Endodermal cell (in vitro differentiated cells): ENCODE results near the gene PLCB1. TPM values are rescaled to one million over a fixed set of nuclear protein-coding genes. Genes with fewer than 3 reads are reported as not detected.

Source experiments
- DNase-seq: peaks from one replicate; pipeline ENCODE4 v3.0.0-alpha.2; 2017
- H3K27ac ChIP-seq: 2 replicates; pipeline ENCODE4 v1.5.1; 2013; ENCODE audit warnings: mild to moderate bottlenecking, low read depth, low read length, moderate library complexity
- H3K27me3 ChIP-seq: 2 replicates; pipeline ENCODE4 v1.6.1; 2013; ENCODE audit warnings: mild to moderate bottlenecking, low read length, moderate library complexity; ENCODE audit not compliant: insufficient read depth, control insufficient read depth, poor library complexity, severe bottlenecking
- H3K36me3 ChIP-seq: 2 replicates; pipeline ENCODE4 v1.7.0; 2013; ENCODE audit warnings: mild to moderate bottlenecking, low read length, moderate library complexity; ENCODE audit not compliant: control insufficient read depth, insufficient read depth
- H3K4me1 ChIP-seq: one replicate; pipeline ENCODE4 v1.7.0; 2013; ENCODE audit warnings: low read length; ENCODE audit not compliant: control insufficient read depth, insufficient read depth
- H3K4me3 ChIP-seq: 2 replicates; pipeline ENCODE4 v1.5.1; 2013; ENCODE audit warnings: mild to moderate bottlenecking, low read length, moderate library complexity
- H3K9ac ChIP-seq: 2 replicates; pipeline ENCODE4 v1.6.1; 2013; ENCODE audit warnings: mild to moderate bottlenecking, low read length, moderate library complexity; ENCODE audit not compliant: poor library complexity, severe bottlenecking; ENCODE audit errors: extremely low read depth
- H3K9me3 ChIP-seq: 2 replicates; pipeline ENCODE4 v1.6.1; 2013; ENCODE audit warnings: mild to moderate bottlenecking, low read length, moderate library complexity; ENCODE audit not compliant: control insufficient read depth
- H3K27ac Mint-ChIP-seq: 2 replicates; pipeline ENCODE4 v1.8.0; 2020; ENCODE audit warnings: mixed read lengths
- H3K27me3 Mint-ChIP-seq: 2 replicates; pipeline ENCODE4 v1.8.0; 2021; ENCODE audit warnings: mild to moderate bottlenecking, mixed read lengths; ENCODE audit not compliant: insufficient read depth
- H3K36me3 Mint-ChIP-seq: 2 replicates; pipeline ENCODE4 v1.8.0; 2020; ENCODE audit warnings: low read depth, mixed read lengths
- H3K4me1 Mint-ChIP-seq: 2 replicates; pipeline ENCODE4 v1.8.0; 2020; ENCODE audit warnings: mixed read lengths
- H3K4me3 Mint-ChIP-seq: 2 replicates; pipeline ENCODE4 v1.8.0; 2020; ENCODE audit warnings: mild to moderate bottlenecking, moderate library complexity, mixed read lengths
- H3K9me3 Mint-ChIP-seq: 2 replicates; pipeline ENCODE4 v1.8.0; 2020; ENCODE audit warnings: mild to moderate bottlenecking, mixed read lengths
- WGBS, 2 experiments: methylation state at CpG; one replicate each; pipeline versions ENCODE4 v1.1.5 to v1.1.7; 2013; ENCODE audit warnings: missing lambda C conversion rate in 2 of 2, mixed read lengths in 1 of 2; ENCODE audit not compliant: insufficient coverage in 1 of 2, insufficient read length in 1 of 2; 5-methylcytosine and 5-hydroxymethylcytosine counted together
- total RNA-seq, 2 donors: library from RNA; stranded (reverse); fragmentation: NEBNext Ultra II Directional in 1 of 2; extraction: Animal tissue kit (Norgen Biotek cat#: 25700) in 1 of 2; gene quantifications; 2 replicates in 1 of 2; 3 replicates in 1 of 2; pipeline ENCODE4 v1.2.1, GENCODE V29; 2021
- TF ChIP-seq, protein P1 (sequence below): fragments of 200-600 bp; sonication (generic); conservative IDR thresholded peaks from 2 replicates; pipeline ENCODE4 v1.5.0; 2021; ENCODE audit warnings: antibody characterized with exemption, mild to moderate bottlenecking

The PLCB1 gene
- total RNA-seq, 2 donors from 2014 or later = 15.3 to 16.5 TPM

DNA sequence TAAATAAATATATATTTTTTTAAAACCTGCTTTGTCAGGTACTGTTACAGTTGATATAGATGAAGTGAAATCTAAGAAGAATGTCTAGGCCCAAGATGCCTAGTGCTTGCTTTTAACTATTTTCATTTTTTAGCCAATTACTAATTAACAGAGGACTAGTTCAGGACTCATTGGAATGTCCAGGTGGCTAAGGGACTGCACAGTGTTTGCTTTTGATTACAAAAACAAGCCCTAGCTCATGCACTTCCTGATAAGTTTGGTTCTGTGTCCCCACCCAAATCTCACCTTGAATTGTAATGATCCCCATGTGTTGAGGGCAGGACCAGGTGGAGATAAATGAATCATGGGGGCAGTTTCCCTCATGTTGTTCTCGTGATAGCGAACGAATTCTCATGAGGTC is 417.1 kb downstream of the PLCB1 start:
- no peaks in the 10 kb centered on the region for H3K36me3 Mint-ChIP-seq
- no peak overlapping the region for H3K4me3 Mint-ChIP-seq
- DNase-seq = no peak
- peaks cover 4% of the 10 kb centered on the region for H3K27me3 Mint-ChIP-seq
- H3K9me3 Mint-ChIP-seq = no peaks in the 10 kb centered on the region
- Histone ChIP-seq H3K4me1 (no peaks in the 10 kb centered on the region), H3K9me3 (no peaks in the 10 kb centered on the region), H3K27ac (no peak overlapping the region), H3K27me3 (no peaks in the 10 kb centered on the region), H3K4me3 (no peak overlapping the region), H3K9ac (no peak overlapping the region), H3K36me3 (no peaks in the 10 kb centered on the region)
- H3K4me1 Mint-ChIP-seq = no peaks in the 10 kb centered on the region
- TF ChIP-seq, protein P1, sequence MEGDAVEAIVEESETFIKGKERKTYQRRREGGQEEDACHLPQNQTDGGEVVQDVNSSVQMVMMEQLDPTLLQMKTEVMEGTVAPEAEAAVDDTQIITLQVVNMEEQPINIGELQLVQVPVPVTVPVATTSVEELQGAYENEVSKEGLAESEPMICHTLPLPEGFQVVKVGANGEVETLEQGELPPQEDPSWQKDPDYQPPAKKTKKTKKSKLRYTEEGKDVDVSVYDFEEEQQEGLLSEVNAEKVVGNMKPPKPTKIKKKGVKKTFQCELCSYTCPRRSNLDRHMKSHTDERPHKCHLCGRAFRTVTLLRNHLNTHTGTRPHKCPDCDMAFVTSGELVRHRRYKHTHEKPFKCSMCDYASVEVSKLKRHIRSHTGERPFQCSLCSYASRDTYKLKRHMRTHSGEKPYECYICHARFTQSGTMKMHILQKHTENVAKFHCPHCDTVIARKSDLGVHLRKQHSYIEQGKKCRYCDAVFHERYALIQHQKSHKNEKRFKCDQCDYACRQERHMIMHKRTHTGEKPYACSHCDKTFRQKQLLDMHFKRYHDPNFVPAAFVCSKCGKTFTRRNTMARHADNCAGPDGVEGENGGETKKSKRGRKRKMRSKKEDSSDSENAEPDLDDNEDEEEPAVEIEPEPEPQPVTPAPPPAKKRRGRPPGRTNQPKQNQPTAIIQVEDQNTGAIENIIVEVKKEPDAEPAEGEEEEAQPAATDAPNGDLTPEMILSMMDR = no peak
- no peak overlapping the region for H3K27ac Mint-ChIP-seq
- 85 to 95% methylated on average over 3 of the region's 3 CpGs for WGBS, 2 experiments

DNA sequence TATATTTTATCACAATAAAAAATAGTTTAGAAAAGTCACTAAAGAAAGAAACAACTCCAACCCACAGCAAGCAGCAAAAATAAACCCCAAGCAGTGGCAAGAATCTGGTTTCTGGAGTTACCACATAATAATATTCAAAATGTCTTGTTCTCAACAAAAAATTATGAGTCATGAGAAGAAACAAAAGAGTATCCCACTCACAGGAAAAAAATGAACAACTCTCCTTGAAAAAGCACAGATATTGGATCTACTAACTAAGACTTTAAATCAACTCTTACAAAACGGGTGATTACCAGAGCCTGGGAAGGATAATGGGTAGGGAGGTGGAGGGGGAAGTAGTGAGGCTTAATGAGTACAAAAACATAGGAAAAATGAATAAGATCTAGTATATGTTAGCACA is 425.6 kb downstream of the PLCB1 start:
- Histone ChIP-seq H3K27ac (no peak overlapping the region), H3K9ac (no peak overlapping the region), H3K27me3 (no peaks in the 10 kb centered on the region), H3K9me3 (peaks cover 7% of the 10 kb centered on the region), H3K4me3 (no peak overlapping the region), H3K4me1 (no peaks in the 10 kb centered on the region), H3K36me3 (no peaks in the 10 kb centered on the region)
- 100% methylated on average over 1 of the region's 1 CpG; no CpG with 5 or more reads in 1 of the 2 experiments for WGBS, 2 experiments
- no peaks in the 10 kb centered on the region for H3K4me1 Mint-ChIP-seq
- TF ChIP-seq, protein P1 = no peak
- H3K27me3 Mint-ChIP-seq = no peaks in the 10 kb centered on the region
- no peak overlapping the region for H3K4me3 Mint-ChIP-seq
- peaks cover 2% of the 10 kb centered on the region for H3K36me3 Mint-ChIP-seq
- peaks cover 9% of the 10 kb centered on the region for H3K9me3 Mint-ChIP-seq
- H3K27ac Mint-ChIP-seq = no peak overlapping the region
- no peak for DNase-seq

DNA sequence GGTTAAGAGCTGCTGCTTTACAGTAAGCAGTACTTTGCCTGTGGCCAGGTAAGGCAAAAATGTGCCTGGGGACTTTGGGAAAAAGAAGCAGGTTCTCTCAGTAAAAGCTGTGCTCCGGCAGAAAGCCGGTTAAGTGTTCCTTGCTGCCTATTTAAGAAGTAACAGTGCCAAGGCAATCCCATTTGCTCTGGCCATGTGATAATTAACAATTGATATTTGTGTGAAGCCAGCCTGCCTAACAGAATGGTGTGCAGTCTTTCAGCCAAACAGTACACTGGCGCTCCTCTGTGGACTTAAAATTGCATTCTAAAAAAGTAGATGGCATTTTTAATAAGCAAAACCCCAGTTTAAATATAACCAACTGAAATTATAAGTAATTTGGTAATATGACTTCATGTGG is 430.3 kb downstream of the PLCB1 start:
- TF ChIP-seq, protein P1 = no peak
- Histone ChIP-seq H3K36me3 (no peaks in the 10 kb centered on the region), H3K4me3 (no peak overlapping the region), H3K9ac (no peak overlapping the region), H3K4me1 (no peaks in the 10 kb centered on the region), H3K9me3 (no peaks in the 10 kb centered on the region), H3K27ac (no peak overlapping the region), H3K27me3 (no peaks in the 10 kb centered on the region)
- H3K36me3 Mint-ChIP-seq = peaks cover 2% of the 10 kb centered on the region
- H3K27ac Mint-ChIP-seq = no peak overlapping the region
- DNase-seq = no peak
- WGBS, 2 experiments = 91 to 100% methylated on average over 2 to 3 of the region's 3 CpGs
- H3K4me3 Mint-ChIP-seq = no peak overlapping the region
- H3K9me3 Mint-ChIP-seq = peaks cover 20% of the 10 kb centered on the region
- no peaks in the 10 kb centered on the region for H3K4me1 Mint-ChIP-seq
- no peaks in the 10 kb centered on the region for H3K27me3 Mint-ChIP-seq
